Erythroblast (primary cell): Measurements from ENCODE around the gene NAA20.

ENCODE experiments used
- GATA1 ChIP-seq: IDR thresholded peaks from 2 replicates; pipeline ENCODE4 v1.6.1; 2011; ENCODE audit warnings: low read depth, mild to moderate bottlenecking, control low read depth, low read length, moderate library complexity
- POLR2A ChIP-seq: IDR thresholded peaks from 2 replicates; pipeline ENCODE4 v1.6.1; 2011; ENCODE audit warnings: mild to moderate bottlenecking, low read length

DNA sequence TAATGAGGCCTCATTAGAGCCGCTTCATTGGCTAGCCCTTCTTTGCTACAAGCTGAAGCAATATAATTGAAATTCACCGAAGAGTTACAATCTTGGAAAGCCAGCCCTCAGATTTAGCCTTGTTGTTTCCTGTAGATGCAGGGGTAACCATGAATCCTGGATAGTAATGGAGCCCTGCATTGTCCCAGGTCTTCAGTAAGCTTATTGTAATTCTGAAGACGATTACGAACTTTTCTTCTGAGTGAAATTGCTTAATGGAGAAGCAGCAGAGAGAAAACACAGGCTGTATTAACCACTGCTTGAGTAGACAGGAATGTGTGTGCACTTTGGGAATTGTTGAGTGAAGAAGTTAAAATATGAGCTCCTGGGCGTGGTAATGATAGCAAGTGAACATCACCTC, 26.3 kb upstream of the NAA20 start:
- no peak for TF ChIP-seq POLR2A
- TF ChIP-seq GATA1: no peak
